IMR-90 (cell line): ENCODE measurements around the gene SEC16A. TPM values are rescaled to one million over a fixed set of nuclear protein-coding genes. Genes with fewer than 3 reads are reported as not detected.

Source experiments
- ATAC-seq: fragments of 200-7000 bp; cut with Tn5 transposase; 2 replicates; pipeline ENCODE4 v1.9.1; 2020; ENCODE audit warnings: low read depth, mild to moderate bottlenecking, moderate library complexity
- BruUV-seq: library from RNA; stranded (reverse); fragments of 400-500 nt; replicated peaks from 2 replicates; lab custom pipeline; 2021; lab: Mats Ljungman, UMichigan
- CTCF ChIA-PET: fragments of 300-600 bp; formaldehyde crosslinking; extraction: SDS; loops from one replicate; lab custom pipeline; 2021; ENCODE audit warnings: antibody characterized with exemption; lab: Yijun Ruan, JAX
- POLR2A ChIA-PET: fragments of 300-600 bp; sonication (Branson Sonifier 250); formaldehyde crosslinking; loops from one replicate; lab custom pipeline; 2022; ENCODE audit warnings: antibody characterized with exemption; ENCODE audit not compliant: unreplicated experiment; lab: Charles Lee
- DNase-seq: peaks from one replicate; pipeline ENCODE4 v3.0.0; 2013
- H2AFZ ChIP-seq: replicated peaks from 2 replicates; pipeline ENCODE3; 2013; ENCODE audit warnings: low read length, mild to moderate bottlenecking; ENCODE audit not compliant: poor library complexity
- H2AK5ac ChIP-seq: 2 replicates; pipeline ENCODE4 v1.6.1; 2013; ENCODE audit warnings: low read depth, low read length, inconsistent platforms
- H2AK9ac ChIP-seq: replicated peaks from 2 replicates; pipeline ENCODE3; 2013; ENCODE audit warnings: mild to moderate bottlenecking, low read depth, low read length, moderate library complexity; ENCODE audit not compliant: poor library complexity
- H2BK120ac ChIP-seq: 2 replicates; pipeline ENCODE4 v1.6.1; 2013; ENCODE audit warnings: low read depth, low read length, inconsistent platforms
- H2BK15ac ChIP-seq: 3 replicates; pipeline ENCODE4 v1.6.1; 2013; ENCODE audit warnings: low read depth, low read length, inconsistent platforms
- H2BK20ac ChIP-seq: 2 replicates; pipeline ENCODE4 v1.6.1; 2013; ENCODE audit warnings: low read depth, mild to moderate bottlenecking, inconsistent platforms, low read length, moderate library complexity
- H2BK5ac ChIP-seq: 2 replicates; pipeline ENCODE4 v1.6.1; 2013; ENCODE audit warnings: mild to moderate bottlenecking, low read depth, low read length, inconsistent platforms; ENCODE audit not compliant: poor library complexity, severe bottlenecking
- H3K14ac ChIP-seq: replicated peaks from 2 replicates; pipeline ENCODE4 v1.6.1; 2013; ENCODE audit warnings: low read depth, low read length, inconsistent platforms
- H3K18ac ChIP-seq: 2 replicates; pipeline ENCODE4 v1.6.1; 2013; ENCODE audit warnings: low read depth, low read length, control low read depth
- H3K23ac ChIP-seq: 2 replicates; pipeline ENCODE4 v1.6.1; 2013; ENCODE audit warnings: low read depth, low read length, inconsistent platforms
- H3K27ac ChIP-seq: 2 replicates; pipeline ENCODE4 v1.5.1; 2013; ENCODE audit warnings: mild to moderate bottlenecking, control low read depth, low read length; ENCODE audit not compliant: insufficient read depth
- H3K27me3 ChIP-seq: 2 replicates; pipeline ENCODE4 v1.6.1; 2013; ENCODE audit warnings: low read length; ENCODE audit not compliant: control insufficient read depth, insufficient read depth
- H3K36me3 ChIP-seq: 2 replicates; pipeline ENCODE4 v1.6.1; 2013; ENCODE audit warnings: low read length, mixed read lengths; ENCODE audit not compliant: control insufficient read depth, insufficient read depth
- H3K4ac ChIP-seq: 2 replicates; pipeline ENCODE4 v1.6.1; 2013; ENCODE audit warnings: low read depth, low read length, inconsistent platforms
- H3K4me1 ChIP-seq: 2 replicates; pipeline ENCODE4 v1.6.1; 2013; ENCODE audit warnings: low read length, mixed read lengths; ENCODE audit not compliant: control insufficient read depth, insufficient read depth
- H3K4me2 ChIP-seq: 2 replicates; pipeline ENCODE4 v1.6.1; 2013; ENCODE audit warnings: low read depth, mild to moderate bottlenecking, control low read depth, low read length, moderate library complexity
- H3K4me3 ChIP-seq: 2 replicates; pipeline ENCODE4 v1.5.1; 2013; ENCODE audit warnings: low read depth, mild to moderate bottlenecking, control low read depth, low read length, moderate library complexity; ENCODE audit not compliant: insufficient read depth
- H3K56ac ChIP-seq: 2 replicates; pipeline ENCODE4 v1.6.1; 2013; ENCODE audit warnings: low read length, inconsistent platforms; ENCODE audit not compliant: insufficient read depth; ENCODE audit errors: extremely low read depth
- H3K79me1 ChIP-seq, 2 experiments: 2 replicates each; pipeline ENCODE4 v1.6.1; 2013; ENCODE audit warnings: low read length in 2 of 2, inconsistent platforms in 1 of 2, low read depth in 1 of 2
- H3K9ac ChIP-seq: 2 replicates; pipeline ENCODE4 v1.6.1; 2013; ENCODE audit warnings: low read depth, low read length, control low read depth
- H3K9me1 ChIP-seq: 2 replicates; pipeline ENCODE4 v1.6.1; 2013; ENCODE audit warnings: low read length, inconsistent platforms; ENCODE audit not compliant: insufficient read depth
- H3K9me3 ChIP-seq: 2 replicates; pipeline ENCODE4 v1.6.1; 2013; ENCODE audit warnings: low read length; ENCODE audit not compliant: control insufficient read depth, insufficient read depth
- H4K20me1 ChIP-seq: 2 replicates; pipeline ENCODE4 v1.6.1; 2013; ENCODE audit warnings: low read length, inconsistent platforms; ENCODE audit not compliant: insufficient read depth
- H4K5ac ChIP-seq: 2 replicates; pipeline ENCODE4 v1.6.1; 2013; ENCODE audit warnings: mild to moderate bottlenecking, low read depth, low read length, control low read depth
- H4K8ac ChIP-seq, 2 experiments: 2 replicates each; pipeline ENCODE4 v1.6.1; 2013; ENCODE audit warnings: low read depth in 2 of 2, low read length in 2 of 2, control low read depth in 1 of 2, inconsistent platforms in 1 of 2
- H4K91ac ChIP-seq: 2 replicates; pipeline ENCODE4 v1.6.1; 2013; ENCODE audit warnings: low read depth, low read length, inconsistent platforms; ENCODE audit not compliant: insufficient read depth
- CEBPB ChIP-seq: IDR thresholded peaks from 2 replicates; pipeline ENCODE4 v1.6.1; 2012; ENCODE audit warnings: low read depth, low read length, improper control_type of control experiment
- ELK1 ChIP-seq: fragments of 150-350 bp; IDR thresholded peaks from 2 replicates; pipeline ENCODE4 v1.6.1; 2016; ENCODE audit warnings: low read depth, mild to moderate bottlenecking, low read length, moderate library complexity, borderline replicate concordance
- FOS ChIP-seq: fragments of 150-350 bp; IDR thresholded peaks from 2 replicates; pipeline ENCODE4 v1.6.1; 2016; ENCODE audit warnings: low read depth, low read length
- MAZ ChIP-seq: IDR thresholded peaks from 2 replicates; pipeline ENCODE4 v1.6.1; 2012; ENCODE audit warnings: low read depth, mild to moderate bottlenecking, low read length, improper control_type of control experiment, moderate library complexity, borderline replicate concordance
- MXI1 ChIP-seq: IDR thresholded peaks from 2 replicates; pipeline ENCODE4 v1.6.1; 2012; ENCODE audit warnings: low read depth, mild to moderate bottlenecking, low read length, moderate library complexity, borderline replicate concordance
- NFE2L2 ChIP-seq: fragments of 150-350 bp; IDR thresholded peaks from 2 replicates; pipeline ENCODE4 v1.6.1; 2016; ENCODE audit warnings: low read depth, mild to moderate bottlenecking, low read length
- RAD21 ChIP-seq: IDR thresholded peaks from 2 replicates; pipeline ENCODE4 v1.6.1; 2012; ENCODE audit warnings: low read length, improper control_type of control experiment
- RCOR1 ChIP-seq: IDR thresholded peaks from 2 replicates; pipeline ENCODE4 v1.6.1; 2012; ENCODE audit warnings: mild to moderate bottlenecking, low read length, improper control_type of control experiment; ENCODE audit not compliant: insufficient replicate concordance
- SMC3 ChIP-seq: fragments of 150-350 bp; IDR thresholded peaks from 2 replicates; pipeline ENCODE4 v1.6.1; 2016; ENCODE audit warnings: low read depth, mild to moderate bottlenecking, antibody characterized with exemption, low read length, moderate library complexity
- USF2 ChIP-seq: fragments of 150-350 bp; IDR thresholded peaks from 2 replicates; pipeline ENCODE4 v1.6.1; 2017; ENCODE audit warnings: mild to moderate bottlenecking, antibody characterized with exemption, low read length, low read depth
- WGBS, 2 experiments: methylation state at CpG; one replicate each; pipeline versions ENCODE4 v1.1.5 to v1.1.7; 2013; ENCODE audit warnings: missing lambda C conversion rate in 2 of 2; ENCODE audit not compliant: insufficient read length in 1 of 2; ENCODE audit errors: extremely low coverage in 2 of 2; 5-methylcytosine and 5-hydroxymethylcytosine counted together
- dilution Hi-C: fragments of 300-500 bp; cut with HindIII; formaldehyde crosslinking; loops from one replicate; pipeline ENCODE4 v1.14.3; 2018; ENCODE audit warnings: low sequenced_read_pairs; ENCODE audit not compliant: unreplicated experiment
- in situ Hi-C: fragments of 300-500 bp; cut with MboI; formaldehyde crosslinking; loops from 3 replicates; pipeline ENCODE4 v1.14.3; 2019; ENCODE audit warnings: low sequenced_read_pairs, inconsistent platforms, mixed read lengths
- intact Hi-C: fragments of 100-400 bp; cut with micrococcal nuclease; formaldehyde crosslinking; loops from 2 replicates; pipeline ENCODE4 v1.10.0; 2022
- polyA plus RNA-seq, 3 experiments: library from polyadenylated mRNA; depleted of rRNA; stranded (reverse); fragments of >200 nt; gene quantifications; 2 replicates each; pipeline ENCODE4 v1.2.3, GENCODE V29; 2012; ENCODE audit warnings: low replicate concordance in 1 of 3
- total RNA-seq: library from RNA; depleted of rRNA; stranded (reverse); fragments of >200 nt; gene quantifications from 2 replicates; pipeline ENCODE4 v1.2.3, GENCODE V29; 2012

SEC16A gene
- total and polyA plus RNA-seq, 2 of the 4 experiments (the other 2 are of a cell fraction), result 12.2 to 48.1 TPM

- TF ChIP-seq NFE2L2, result no peak
Observed at GRCh38 chr9:136392538-136393449, 90.0 kb downstream of the SEC16A start (continued).

GRCh38 chr9:136391737-136392537 lies 90.9 kb downstream of the SEC16A start:
- H3K36me3 ChIP-seq, result peaks cover 78% of the 10 kb centered on the region
- TF ChIP-seq USF2 (no peak), NFE2L2 (no peak), ELK1 (no peak), SMC3 (no peak), CEBPB (no peak), MXI1 (no peak), RAD21 (no peak), RCOR1 (no peak), MAZ (no peak), FOS (no peak)
- H2BK120ac ChIP-seq, result no peak overlapping the region
- H3K4me1 ChIP-seq, result no peaks in the 10 kb centered on the region
- dilution Hi-C loops, result no loop called here
- no peak overlapping the region for H2BK5ac ChIP-seq
- BruUV-seq, result no TSS peak
- peak overlapping the region; percentile 14 for H2AFZ ChIP-seq
- H3K4me2 ChIP-seq, result no peak overlapping the region
- no peak overlapping the region for H3K4me3 ChIP-seq
- no peak overlapping the region for H3K27ac ChIP-seq
- no peak overlapping the region for H3K23ac ChIP-seq
- peaks cover 11 to 14% of the 10 kb centered on the region in 2 experiments; a peak in 3 of 4 replicates for H3K79me1 ChIP-seq
- H3K56ac ChIP-seq, result no peak overlapping the region
- H2AK9ac ChIP-seq, result no peak overlapping the region
- no peaks in the 10 kb centered on the region for H3K9me1 ChIP-seq
- H3K4ac ChIP-seq, result no peak overlapping the region
- ATAC-seq (no peak), DNase-seq (no peak)
- no peak overlapping the region for H4K91ac ChIP-seq
- peaks cover 3% of the 10 kb centered on the region; the same call in 1 of the 2 replicates for H4K20me1 ChIP-seq
- no peak overlapping the region for H2BK20ac ChIP-seq
- no peak overlapping the region for H3K9ac ChIP-seq
- intact Hi-C loops, result no loop called here
- H4K5ac ChIP-seq, result no peak overlapping the region
- no peaks in the 10 kb centered on the region for H3K27me3 ChIP-seq
- no peak overlapping the region for H3K18ac ChIP-seq
- H2AK5ac ChIP-seq, result no peak overlapping the region
- H3K9me3 ChIP-seq, result no peaks in the 10 kb centered on the region
- 92% methylated on average over 13 of the region's 28 CpGs; no CpG with 5 or more reads in 1 of the 2 experiments for WGBS, 2 experiments
- ChIA-PET POLR2A (no interaction called here), CTCF (no interaction called here)
- H3K14ac ChIP-seq, result no peak overlapping the region
- no peak overlapping the region for H4K8ac ChIP-seq
- no peak overlapping the region for H2BK15ac ChIP-seq
- in situ Hi-C loops, result no loop called here
